PC-3 (cell line): Measurements from ENCODE around the gene RIT2.

Experiments
- EZH2 ChIP-seq: fragments of 300-600 bp; sonication (generic); IDR thresholded peaks from one replicate; pipeline ENCODE4 v1.6.1; 2017; ENCODE audit warnings: antibody characterized with exemption, mild to moderate bottlenecking, low read length; ENCODE audit not compliant: unreplicated experiment
- TF ChIP-seq, protein P1 (sequence below): fragments of 300-600 bp; sonication (generic); conservative IDR thresholded peaks from 2 replicates; pipeline ENCODE4 v1.5.1; 2017; ENCODE audit warnings: antibody characterized with exemption, low read depth, mild to moderate bottlenecking, low read length

GRCh38 chr18:42765302-42765701, 350.2 kb downstream of the RIT2 start:
- TF ChIP-seq, protein P1, sequence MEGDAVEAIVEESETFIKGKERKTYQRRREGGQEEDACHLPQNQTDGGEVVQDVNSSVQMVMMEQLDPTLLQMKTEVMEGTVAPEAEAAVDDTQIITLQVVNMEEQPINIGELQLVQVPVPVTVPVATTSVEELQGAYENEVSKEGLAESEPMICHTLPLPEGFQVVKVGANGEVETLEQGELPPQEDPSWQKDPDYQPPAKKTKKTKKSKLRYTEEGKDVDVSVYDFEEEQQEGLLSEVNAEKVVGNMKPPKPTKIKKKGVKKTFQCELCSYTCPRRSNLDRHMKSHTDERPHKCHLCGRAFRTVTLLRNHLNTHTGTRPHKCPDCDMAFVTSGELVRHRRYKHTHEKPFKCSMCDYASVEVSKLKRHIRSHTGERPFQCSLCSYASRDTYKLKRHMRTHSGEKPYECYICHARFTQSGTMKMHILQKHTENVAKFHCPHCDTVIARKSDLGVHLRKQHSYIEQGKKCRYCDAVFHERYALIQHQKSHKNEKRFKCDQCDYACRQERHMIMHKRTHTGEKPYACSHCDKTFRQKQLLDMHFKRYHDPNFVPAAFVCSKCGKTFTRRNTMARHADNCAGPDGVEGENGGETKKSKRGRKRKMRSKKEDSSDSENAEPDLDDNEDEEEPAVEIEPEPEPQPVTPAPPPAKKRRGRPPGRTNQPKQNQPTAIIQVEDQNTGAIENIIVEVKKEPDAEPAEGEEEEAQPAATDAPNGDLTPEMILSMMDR = no peak
- TF ChIP-seq EZH2 = no peak
